GM06990 (cell line): ENCODE data around the gene AUNIP.
A peak's percentile ranks its signal among the peaks of the same experiment; 100 is the strongest.

Experiments
- DNase-seq: peaks from one replicate; pipeline ENCODE4 v3.0.0-alpha.2; 2011; ENCODE audit not compliant: insufficient read length; ENCODE audit errors: extremely low read depth
- H3K27me3 ChIP-seq: replicated peaks from 2 replicates; pipeline ENCODE4 v1.6.0; 2011; ENCODE audit warnings: low read length; ENCODE audit not compliant: control insufficient read depth, insufficient read depth
- H3K36me3 ChIP-seq: 2 replicates; pipeline ENCODE4 v1.5.1; 2011; ENCODE audit warnings: low read length; ENCODE audit not compliant: control insufficient read depth, insufficient read depth
- H3K4me3 ChIP-seq: replicated peaks from 2 replicates; pipeline ENCODE4 v1.5.1; 2011; ENCODE audit warnings: low read depth, mild to moderate bottlenecking, control low read depth, low read length
- CTCF ChIP-seq: IDR thresholded peaks from 2 replicates; pipeline ENCODE4 v1.5.1; 2011; ENCODE audit warnings: low read length, control low read depth, mild to moderate bottlenecking, inconsistent platforms; ENCODE audit not compliant: insufficient read depth, poor library complexity, severe bottlenecking

AUNIP gene

GRCh38 chr1:25806418-25806817 is 52.8 kb downstream of the AUNIP start:
- no peak for DNase-seq
- Histone ChIP-seq H3K4me3 (no peak overlapping the region), H3K27me3 (no peaks in the 10 kb centered on the region; the same call in 1 of the 2 replicates), H3K36me3 (no peaks in the 10 kb centered on the region)
- no peak for TF ChIP-seq CTCF

GRCh38 chr1:25805863-25806225 is 53.4 kb downstream of the AUNIP start:
- Histone ChIP-seq H3K36me3 (no peaks in the 10 kb centered on the region), H3K27me3 (peaks cover under 1% of the 10 kb centered on the region; the same call in 1 of the 2 replicates), H3K4me3 (no peak overlapping the region)
- no peak for DNase-seq
- TF ChIP-seq CTCF, result no peak

GRCh38 chr1:25804964-25805862 is 54.0 kb downstream of the AUNIP start:
- H3K36me3 ChIP-seq, result no peaks in the 10 kb centered on the region
- H3K27me3 ChIP-seq, result peaks cover 2% of the 10 kb centered on the region; the same call in 1 of the 2 replicates
- TF ChIP-seq CTCF, result no peak
- DNase-seq, result no peak
- no peak overlapping the region for H3K4me3 ChIP-seq

GRCh38 chr1:25804244-25804963 is 54.9 kb downstream of the AUNIP start:
- Histone ChIP-seq H3K36me3 (no peaks in the 10 kb centered on the region), H3K4me3 (no peak overlapping the region), H3K27me3 (peaks cover 3% of the 10 kb centered on the region)
- DNase-seq, result no peak
- TF ChIP-seq CTCF, result peak; percentile 1

- no peaks in the 10 kb centered on the region for H3K36me3 ChIP-seq
- H3K4me3 ChIP-seq, result no peak overlapping the region
- peaks cover 3% of the 10 kb centered on the region for H3K27me3 ChIP-seq
- TF ChIP-seq CTCF, result no peak
- DNase-seq, result no peak
Measured at GRCh38 chr1:25803368-25803767, 55.9 kb downstream of the AUNIP start.
